ENCODE measurements around the gene PDE2A.

The PDE2A gene

DNA sequence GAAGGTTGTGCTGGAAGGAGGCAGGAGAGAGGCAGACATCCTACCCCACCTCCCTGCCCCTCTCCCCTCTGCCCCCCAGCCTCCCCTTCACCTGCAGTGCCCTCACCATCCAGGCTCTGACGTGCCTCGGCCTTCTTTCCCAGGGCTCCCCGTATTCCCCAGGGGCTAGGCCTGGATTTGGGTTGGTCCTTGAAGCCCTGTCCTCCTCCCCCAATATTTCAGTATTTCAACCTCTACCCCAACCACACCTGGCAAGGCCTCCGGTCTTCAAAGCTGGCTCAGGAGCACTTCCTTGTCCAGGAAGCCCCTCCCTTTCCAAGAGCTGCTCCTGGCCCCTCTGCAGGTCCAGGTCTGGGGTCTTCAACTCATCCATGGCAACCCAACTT is 8.6 kb upstream of the PDE2A start:
- DNase-seq = no peak

GRCh38 chr11:72682238-72682857 is 8.1 kb upstream of the PDE2A start:
- DNase-seq = no peak

GRCh38 chr11:72681226-72682153 is 7.3 kb upstream of the PDE2A start:
- DNase-seq = no peak

GRCh38 chr11:72680624-72681158 is 6.5 kb upstream of the PDE2A start:
- DNase-seq = no peak

- no peak for DNase-seq
These were observed 5.6 kb upstream of the PDE2A start for GRCh38 chr11:72679869-72680268.

- no peak for DNase-seq
These were observed 4.3 kb upstream of the PDE2A start for GRCh38 chr11:72678524-72678923.

GRCh38 chr11:72676861-72677341 is 2.7 kb upstream of the PDE2A start:
- no peak for DNase-seq

GRCh38 chr11:72675221-72675620 is 999 bp upstream of the PDE2A start:
- no peak for DNase-seq

GRCh38 chr11:72673284-72673942 is 809 bp downstream of the PDE2A start:
- no peak for DNase-seq

DNA sequence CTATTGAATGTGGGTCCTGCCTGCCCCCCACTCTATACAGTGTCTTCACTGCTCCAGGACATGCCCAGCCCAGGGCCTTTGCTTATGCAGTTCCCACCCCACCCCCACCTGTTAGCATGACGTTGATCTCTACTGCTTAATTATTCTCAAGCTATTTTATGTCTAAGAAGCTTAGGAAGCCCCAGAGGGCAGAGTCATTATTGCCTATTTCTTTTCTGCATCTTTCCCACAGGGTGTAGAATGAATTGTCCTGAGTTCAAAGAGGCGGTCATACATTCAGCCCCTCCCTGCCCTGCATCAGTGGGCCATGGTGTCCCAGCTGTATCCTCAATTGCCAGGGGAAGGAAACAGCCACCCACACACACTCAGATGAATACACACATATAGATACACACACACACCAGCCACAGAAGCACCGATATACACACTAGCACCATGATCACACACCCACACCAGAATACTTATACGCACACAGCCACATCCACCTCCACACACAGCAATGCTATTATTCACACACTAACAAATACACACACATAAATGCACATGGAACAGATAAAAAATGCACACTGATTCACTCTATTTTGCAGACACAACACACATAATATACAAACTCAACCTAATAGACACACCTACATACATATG is 1.5 kb downstream of the PDE2A start:
- no peak for DNase-seq

DNA sequence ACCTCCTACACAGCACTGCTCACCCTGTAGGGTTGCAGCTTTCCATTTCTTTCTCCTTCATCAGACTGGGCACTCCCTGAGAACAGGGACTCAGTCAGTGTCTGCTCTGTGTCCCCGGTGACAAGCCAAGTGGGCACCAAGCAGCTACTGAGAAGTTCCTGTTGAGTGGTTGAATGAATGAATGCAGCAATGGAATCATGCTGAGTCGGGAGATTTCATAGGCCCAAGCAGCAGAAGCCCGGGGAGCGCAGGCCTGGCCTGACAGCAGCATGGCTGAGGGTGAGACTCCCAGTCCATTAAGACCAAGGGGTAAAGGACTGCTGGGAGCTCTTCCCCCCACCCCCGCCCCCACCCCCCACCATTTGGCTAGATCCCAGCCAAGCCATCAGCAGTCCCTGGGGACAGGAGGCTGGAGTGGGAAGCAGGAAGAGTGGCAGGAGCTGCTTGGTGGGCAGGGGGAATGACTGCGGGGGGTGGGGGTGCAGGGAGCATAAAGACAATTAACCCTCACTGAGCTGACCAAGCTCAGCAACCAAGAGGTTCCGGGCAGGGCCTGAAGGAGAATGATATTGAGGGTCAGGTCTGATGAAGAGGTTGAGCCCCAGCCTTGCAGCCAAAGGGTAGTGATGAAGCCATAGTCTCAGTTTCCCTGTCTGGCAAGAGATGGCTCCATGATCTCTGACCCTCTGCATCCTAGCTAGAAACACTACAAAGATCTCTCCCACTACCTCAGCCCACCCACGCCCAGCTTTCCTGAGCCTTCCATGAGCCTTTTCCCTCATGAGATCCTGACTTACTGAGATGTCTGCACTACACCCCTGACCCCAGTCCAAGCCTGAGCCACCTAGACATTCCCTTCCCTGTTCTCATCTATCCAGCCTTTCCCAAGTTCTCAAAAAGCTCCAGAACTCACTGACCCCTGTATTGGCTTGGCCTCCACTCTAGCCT is 2.8 kb downstream of the PDE2A start:
- DNase-seq = no peak

DNA sequence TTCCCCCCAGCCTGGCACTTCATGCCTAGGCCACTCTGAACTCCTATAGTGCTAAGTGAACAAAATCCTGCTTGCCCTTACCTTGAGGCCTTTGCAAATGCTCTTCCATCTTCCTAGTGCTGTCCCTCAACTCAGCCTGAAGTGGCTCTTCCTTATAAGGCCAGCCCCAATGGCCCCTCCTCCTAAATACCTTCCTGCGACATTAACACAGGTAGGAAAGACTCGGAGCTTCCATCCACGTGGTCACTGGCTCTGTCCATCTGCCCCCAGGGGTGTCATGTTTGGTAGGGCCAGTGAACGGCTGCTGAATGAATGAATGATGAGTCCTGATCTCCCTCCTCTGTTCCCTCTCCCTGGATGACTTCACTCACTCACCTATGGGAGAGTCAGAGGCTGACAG is 4.2 kb downstream of the PDE2A start:
- DNase-seq = no peak

DNA sequence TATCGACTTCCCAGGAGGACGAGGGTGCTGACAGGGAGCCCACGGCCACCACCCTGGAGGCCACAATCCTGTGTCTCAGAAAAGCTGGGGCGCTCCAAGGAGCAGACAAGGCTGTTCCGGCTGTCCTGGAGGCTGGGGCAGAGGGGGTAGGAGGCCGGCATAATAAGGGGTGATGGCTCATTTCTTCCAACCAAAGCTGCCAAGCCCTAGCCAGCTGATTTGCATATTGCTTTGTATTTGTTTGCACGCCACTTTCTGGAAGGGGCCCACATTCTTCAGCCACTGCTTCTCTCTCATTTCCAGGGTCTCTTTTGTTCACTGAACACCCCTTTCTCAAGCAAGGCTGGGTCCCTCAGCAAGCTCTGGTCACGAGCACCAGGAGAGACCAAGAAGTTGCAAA is 4.7 kb downstream of the PDE2A start:
- DNase-seq = no peak

DNA sequence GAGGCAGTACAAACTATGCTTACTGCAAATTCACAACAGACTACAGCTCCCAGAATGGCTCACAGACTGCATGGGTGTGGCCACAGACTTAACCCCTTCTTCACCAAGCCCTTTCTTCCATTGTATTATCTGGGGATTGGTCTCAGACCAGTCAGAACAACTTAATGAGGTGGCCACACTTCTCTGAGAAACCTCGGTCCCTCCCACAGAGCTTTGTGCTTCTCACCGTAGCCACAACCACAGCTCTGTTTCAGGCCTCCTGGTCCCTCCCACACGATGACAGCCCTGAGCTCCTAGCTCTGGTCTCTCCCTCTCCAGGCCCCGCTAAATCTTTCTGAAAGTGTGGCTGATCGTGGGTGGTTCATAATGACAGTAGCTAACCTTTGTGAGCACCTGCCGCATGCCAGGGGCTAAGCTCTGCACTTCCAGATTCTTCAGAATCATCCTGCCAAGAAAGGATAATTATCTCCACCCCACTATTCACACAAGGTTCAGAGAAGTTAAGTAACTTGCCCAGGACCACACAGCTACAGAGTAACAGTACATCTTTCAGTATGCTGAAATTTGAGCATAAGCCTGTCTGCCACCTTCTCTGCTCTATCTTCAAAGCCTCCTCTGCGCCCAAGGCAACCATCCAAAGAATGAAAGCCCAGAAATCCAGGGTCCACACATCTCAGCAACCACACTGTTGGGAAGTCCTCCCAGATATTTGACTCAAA is 5.4 kb downstream of the PDE2A start:
- no peak for DNase-seq

GRCh38 chr11:72665911-72666472 is 8.2 kb downstream of the PDE2A start:
- DNase-seq = no peak

DNA sequence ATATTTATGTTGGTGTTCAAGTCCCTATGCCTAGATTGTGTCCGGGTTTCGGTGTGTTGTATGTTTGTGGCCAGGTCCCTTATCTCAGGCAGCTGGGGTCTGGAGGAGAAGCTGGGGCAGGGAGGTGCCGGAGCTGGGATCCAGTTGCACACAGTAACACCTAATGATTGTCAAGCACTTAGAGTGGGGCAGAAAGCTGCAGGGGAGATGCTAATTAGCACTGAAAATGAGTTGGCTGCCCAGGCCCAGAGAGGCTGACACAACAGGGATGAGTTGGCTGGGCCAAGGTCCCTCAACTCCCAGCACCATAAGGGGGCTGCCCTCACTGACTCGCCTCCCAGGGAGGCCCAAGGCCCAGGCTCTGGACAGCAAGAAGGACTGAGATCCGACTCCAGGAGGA is 12.2 kb downstream of the PDE2A start:
- DNase-seq = no peak

- no peak for DNase-seq
These were observed 12.7 kb downstream of the PDE2A start for GRCh38 chr11:72661486-72661885.

- no peak for DNase-seq
These were observed 15.1 kb downstream of the PDE2A start for GRCh38 chr11:72658989-72659640.

GRCh38 chr11:72657411-72658100 is 16.7 kb downstream of the PDE2A start:
- no peak for DNase-seq

All from NCI-H1930 (cell line).